ENCODE measurements around the gene RHBDL1. TPM values are rescaled to one million over a fixed set of nuclear protein-coding genes. Genes with fewer than 3 reads are reported as not detected.
A peak's percentile ranks its signal among the peaks of the same experiment; 100 is the strongest.

The RHBDL1 gene
- total and polyA plus RNA-seq, 9 of the 15 experiments (the other 6 are each of a cell fraction or from before 2014, with no cell fraction given) = 0.03 to 5.6 (median 1.3) TPM; not detected in 1

GRCh38 chr16:709566-710499 is 34.4 kb downstream of the RHBDL1 start:
- Histone ChIP-seq H3K36me3 (ENCODE audit: control insufficient read depth, insufficient read depth, low read length) (no peaks in the 10 kb centered on the region), H3K79me2 (ENCODE audit: control insufficient read depth, insufficient read depth, low read length) (no peaks in the 10 kb centered on the region), H3K9ac (ENCODE audit: insufficient read depth in 1 of 2, low read depth in 2 of 2, low read length in 2 of 2) (peak overlapping the region in 1 of 2 experiments; percentile 43; a peak in 1 of 4 replicates), H3K4me1 (replicated peaks in 1 of 2; ENCODE audit: control insufficient read depth in 2 of 2, insufficient read depth in 2 of 2, low read length in 2 of 2) (peaks cover 0 to 65% of the 10 kb centered on the region in 2 experiments; a peak in 3 of 5 replicates), H3K4me2 (ENCODE audit: insufficient read depth, low read length) (no peak overlapping the region), H3K27me3 (ENCODE audit: control insufficient read depth in 2 of 2, insufficient read depth in 2 of 2, low read length in 2 of 2) (peaks cover 0 to 17% of the 10 kb centered on the region in 2 experiments; a peak in 2 of 5 replicates), H3K9me3 (replicated peaks; ENCODE audit: control insufficient read depth, insufficient read depth, low read depth, low read length) (no peaks in the 10 kb centered on the region), H3K27ac (ENCODE audit: extremely low read depth, low read depth, low read length) (no peak overlapping the region), H2AFZ (ENCODE audit: low read depth, low read length) (no peak overlapping the region), H3K4me3 (no peak overlapping the region), H4K20me1 (replicated peaks; ENCODE audit: control insufficient read depth, insufficient read depth, low read length) (peaks cover 20% of the 10 kb centered on the region; the same call in 1 of the 2 replicates), H3K9me1 (ENCODE audit: control insufficient read depth, insufficient read depth, low read length) (no peaks in the 10 kb centered on the region)
- ChIA-PET POLR2A (interaction anchor here (0.5 to 1.4 kb wide), 4 partner anchors 11 to 75 kb away, joined by 3 to 6 read pairs (median 4); partner anchors contain the start of gene ANTKMT), CTCF (ENCODE audit: low intra/inter-chr PET ratio) (interaction anchor here (3.0 to 4.5 kb wide), 2 partner anchors 75 to 346 kb away, joined by 12 to 73 read pairs; no protein-coding TSS in a partner anchor)
- in situ Hi-C loops (cut with MboI) = loop anchor here (5.0 to 10.0 kb wide), 2 partner anchors 77 to 345 kb away; partner anchors contain the start of genes CHTF18 and RPUSD1
- DNase-seq (ENCODE audit: extremely low read depth in 1 of 4, low spot score in 3 of 4) (peak; percentile 76 to 88 (median 81)), ATAC-seq (peak; percentile 64), FAIRE-seq (peak; percentile 81)
- WGBS (ENCODE audit: insufficient coverage, low coverage, missing lambda C conversion rate) = 1% methylated on average over 22 of the region's 30 CpGs
- intact Hi-C loops (cut with micrococcal nuclease) = loop anchor here (5.0 kb wide), 1 partner anchor 97 kb away; no protein-coding TSS in a partner anchor
- no TSS peak for BruUV-seq (replicated peaks)
- TF ChIP-seq NEUROD1 (IDR thresholded peaks at IDR 0.05; ENCODE audit: borderline replicate concordance, low read depth, low read length, partially characterized antibody) (peak; percentile 100), RREB1 (CRISPR knock-in tag; IDR thresholded peaks at IDR 0.05) (peak; percentile 96), SIX5 (IDR thresholded peaks at IDR 0.05; ENCODE audit: borderline replicate concordance in 1 of 2, insufficient read depth in 1 of 2, low read depth in 1 of 2, low read length in 2 of 2) (peak in 1 of 2 experiments; percentile 36; a peak in 1 of 4 replicates), RNF2 (IDR thresholded peaks at IDR 0.05) (peak; percentile 97), MXD1 (CRISPR knock-in tag; IDR thresholded peaks at IDR 0.05; ENCODE audit: borderline replicate concordance, poor library complexity, severe bottlenecking) (no peak), CXXC5 (CRISPR knock-in tag; IDR thresholded peaks at IDR 0.05) (peak; percentile 71), NFE2 (IDR thresholded peaks at IDR 0.05; ENCODE audit: low read depth) (peak; percentile 87), KLF1 (tag; IDR thresholded peaks at IDR 0.05) (no peak), MEF2A (IDR thresholded peaks at IDR 0.05; ENCODE audit: control insufficient read depth, low read depth, low read length) (peak; percentile 90), MAFK (IDR thresholded peaks at IDR 0.05; ENCODE audit: low read length) (peak; percentile 37; the same call in 1 of the 2 replicates), MAFF (IDR thresholded peaks at IDR 0.05; ENCODE audit: low read length) (peak; percentile 24; the same call in 1 of the 2 replicates), FOXJ2 (tag; IDR thresholded peaks at IDR 0.05) (peak; percentile 53; the same call in 1 of the 2 replicates), MYNN (IDR thresholded peaks at IDR 0.05) (peak; percentile 99), MYNN (CRISPR knock-in tag; IDR thresholded peaks at IDR 0.05) (0 out of 2 replicates have a peak, but pooled peaks have one; percentile 57), HSF4 (CRISPR knock-in tag; IDR thresholded peaks at IDR 0.05; ENCODE audit: borderline replicate concordance) (no peak)

All from K562 (cell line).